Stimulated activated CD4-positive, alpha-beta T cell treated with anti-CD3 and anti-CD28 coated beads, TNF-alpha, amount 100 ng/mL, for 4 hours (primary cell): ENCODE results near the gene GPATCH2.
"Not testable (repeated sequence)": the region's sequence is repeated elsewhere in the genome, so short reads cannot be mapped to it uniquely, and the experiment has no call there.

Experiments used
- DNase-seq, 3 experiments: peaks; one replicate each; pipeline ENCODE4 v3.0.0-alpha.2; 2020; ENCODE audit warnings: low read depth in 3 of 3

The GPATCH2 gene

GRCh38 chr1:217525773-217526490, 105.0 kb downstream of the GPATCH2 start:
- DNase-seq = no peak

- no peak for DNase-seq
These were observed 105.9 kb downstream of the GPATCH2 start for GRCh38 chr1:217524787-217525520.

- DNase-seq = not testable (repeated sequence)
These were observed 107.0 kb downstream of the GPATCH2 start for GRCh38 chr1:217523921-217524320.

- no peak for DNase-seq
These were observed 108.6 kb downstream of the GPATCH2 start for GRCh38 chr1:217522277-217522676.

- no peak for DNase-seq
These were observed 109.6 kb downstream of the GPATCH2 start for GRCh38 chr1:217521317-217521716.

GRCh38 chr1:217506878-217507277, 124.0 kb downstream of the GPATCH2 start:
- no peak for DNase-seq

GRCh38 chr1:217498209-217498608, 132.7 kb downstream of the GPATCH2 start:
- DNase-seq = no peak

- no peak for DNase-seq
These were observed 135.6 kb downstream of the GPATCH2 start for GRCh38 chr1:217495249-217495648.

- DNase-seq = no peak
These were observed 136.1 kb downstream of the GPATCH2 start for GRCh38 chr1:217494767-217495166.

- no peak for DNase-seq
These were observed 137.6 kb downstream of the GPATCH2 start for GRCh38 chr1:217493290-217493689.

- DNase-seq = no peak
These were observed 146.0 kb downstream of the GPATCH2 start for GRCh38 chr1:217484871-217485270.

- no peak for DNase-seq
These were observed 148.4 kb downstream of the GPATCH2 start for GRCh38 chr1:217482356-217483102.

GRCh38 chr1:217478450-217478849, 152.4 kb downstream of the GPATCH2 start:
- DNase-seq = no peak

GRCh38 chr1:217472915-217473314, 158.0 kb downstream of the GPATCH2 start:
- DNase-seq = no peak

GRCh38 chr1:217471403-217471802, 159.5 kb downstream of the GPATCH2 start:
- DNase-seq = no peak

GRCh38 chr1:217469983-217470382, 160.9 kb downstream of the GPATCH2 start:
- no peak for DNase-seq

GRCh38 chr1:217465102-217465501, 165.8 kb downstream of the GPATCH2 start:
- DNase-seq = no peak

- DNase-seq = no peak
These were observed 168.2 kb downstream of the GPATCH2 start for GRCh38 chr1:217462666-217463065.

- DNase-seq = no peak
These were observed 168.7 kb downstream of the GPATCH2 start for GRCh38 chr1:217462159-217462558.

- no peak for DNase-seq
These were observed 173.9 kb downstream of the GPATCH2 start for GRCh38 chr1:217457016-217457415.

GRCh38 chr1:217456261-217456660, 174.6 kb downstream of the GPATCH2 start:
- no peak for DNase-seq

- no peak for DNase-seq
These were observed 177.1 kb downstream of the GPATCH2 start for GRCh38 chr1:217453816-217454215.

- DNase-seq = no peak
These were observed 181.5 kb downstream of the GPATCH2 start for GRCh38 chr1:217449370-217449769.
